GM18517 (cell line): ENCODE data around the gene ATXN1.
"Not testable (repeated sequence)": the region's sequence is repeated elsewhere in the genome, so short reads cannot be mapped to it uniquely, and the experiment has no call there.

ENCODE experiments used
- ATAC-seq: cut with Tn5 transposase; IDR thresholded peaks from one replicate; pipeline ENCODE4 v1.9.1; 2021; ENCODE audit warnings: mild to moderate bottlenecking, moderate library complexity; ENCODE audit not compliant: unreplicated experiment

Gene ATXN1

GRCh38 chr6:16625291-16626265, 135.7 kb downstream of the ATXN1 start:
- no peak for ATAC-seq

- no peak for ATAC-seq
These were observed 136.5 kb downstream of the ATXN1 start for GRCh38 chr6:16624636-16625290.

GRCh38 chr6:16623731-16624130, 137.5 kb downstream of the ATXN1 start:
- no peak for ATAC-seq

- no peak for ATAC-seq
These were observed 138.1 kb downstream of the ATXN1 start for GRCh38 chr6:16623029-16623653.

- no peak for ATAC-seq
These were observed 139.1 kb downstream of the ATXN1 start for GRCh38 chr6:16622193-16622592.

GRCh38 chr6:16621002-16621401, 140.3 kb downstream of the ATXN1 start:
- ATAC-seq: no peak

GRCh38 chr6:16619777-16620176, 141.5 kb downstream of the ATXN1 start:
- no peak for ATAC-seq

GRCh38 chr6:16618962-16619361, 142.3 kb downstream of the ATXN1 start:
- no peak for ATAC-seq

- ATAC-seq: not testable (repeated sequence)
These were observed 146.0 kb downstream of the ATXN1 start for GRCh38 chr6:16615215-16615614.

GRCh38 chr6:16614143-16614542, 147.1 kb downstream of the ATXN1 start:
- ATAC-seq: not testable (repeated sequence)

- ATAC-seq: not testable (repeated sequence)
These were observed 147.8 kb downstream of the ATXN1 start for GRCh38 chr6:16613504-16613903.

- ATAC-seq: no peak
These were observed 152.8 kb downstream of the ATXN1 start for GRCh38 chr6:16608444-16608843.

- ATAC-seq: peak; percentile 82
These were observed 159.2 kb downstream of the ATXN1 start for GRCh38 chr6:16602035-16602434.

- ATAC-seq: no peak
These were observed 160.6 kb downstream of the ATXN1 start for GRCh38 chr6:16600701-16601100.

GRCh38 chr6:16600026-16600425, 161.2 kb downstream of the ATXN1 start:
- ATAC-seq: no peak

- ATAC-seq: no peak
These were observed 164.5 kb downstream of the ATXN1 start for GRCh38 chr6:16596616-16597331.

- peak; percentile 3 for ATAC-seq
These were observed 165.6 kb downstream of the ATXN1 start for GRCh38 chr6:16595514-16596120.

GRCh38 chr6:16594849-16595248, 166.4 kb downstream of the ATXN1 start:
- peak; percentile 41 for ATAC-seq

- no peak for ATAC-seq
These were observed 168.9 kb downstream of the ATXN1 start for GRCh38 chr6:16592223-16592911.
